ENCODE measurements around the gene FAM120A.

GRCh38 chr9:93437996-93438395 lies 13.5 kb upstream of the FAM120A start:
- TF ChIP-seq, protein P1, sequence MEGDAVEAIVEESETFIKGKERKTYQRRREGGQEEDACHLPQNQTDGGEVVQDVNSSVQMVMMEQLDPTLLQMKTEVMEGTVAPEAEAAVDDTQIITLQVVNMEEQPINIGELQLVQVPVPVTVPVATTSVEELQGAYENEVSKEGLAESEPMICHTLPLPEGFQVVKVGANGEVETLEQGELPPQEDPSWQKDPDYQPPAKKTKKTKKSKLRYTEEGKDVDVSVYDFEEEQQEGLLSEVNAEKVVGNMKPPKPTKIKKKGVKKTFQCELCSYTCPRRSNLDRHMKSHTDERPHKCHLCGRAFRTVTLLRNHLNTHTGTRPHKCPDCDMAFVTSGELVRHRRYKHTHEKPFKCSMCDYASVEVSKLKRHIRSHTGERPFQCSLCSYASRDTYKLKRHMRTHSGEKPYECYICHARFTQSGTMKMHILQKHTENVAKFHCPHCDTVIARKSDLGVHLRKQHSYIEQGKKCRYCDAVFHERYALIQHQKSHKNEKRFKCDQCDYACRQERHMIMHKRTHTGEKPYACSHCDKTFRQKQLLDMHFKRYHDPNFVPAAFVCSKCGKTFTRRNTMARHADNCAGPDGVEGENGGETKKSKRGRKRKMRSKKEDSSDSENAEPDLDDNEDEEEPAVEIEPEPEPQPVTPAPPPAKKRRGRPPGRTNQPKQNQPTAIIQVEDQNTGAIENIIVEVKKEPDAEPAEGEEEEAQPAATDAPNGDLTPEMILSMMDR (IDR thresholded peaks at IDR 0.05), result no peak
- TF ChIP-seq POLR2A (IDR thresholded peaks at IDR 0.05), result no peak

All from esophagus squamous epithelium (tissue), 4 donors.